ENCODE measurements around the gene BUD31.

- TF ChIP-seq ZNF507 (tag; conservative IDR thresholded peaks at IDR 0.05) (no peak), CTCF (IDR thresholded peaks at IDR 0.05 in 2 of 3, conservative IDR thresholded peaks at IDR 0.05 in 1 of 3; ENCODE audit: insufficient read depth in 2 of 3, low read depth in 1 of 3, low read length in 3 of 3) (no peak), POLR2A (conservative IDR thresholded peaks at IDR 0.05) (no peak; the same call in 1 of the 2 replicates), NRF1 (conservative IDR thresholded peaks at IDR 0.05 in 1 of 2, IDR thresholded peaks at IDR 0.05 in 1 of 2) (no peak), REST (IDR thresholded peaks at IDR 0.05; ENCODE audit: borderline replicate concordance) (no peak), REST (CRISPR knock-in tag; IDR thresholded peaks at IDR 0.05; ENCODE audit: low read depth) (no peak), NFIX (CRISPR knock-in tag; IDR thresholded peaks at IDR 0.05; ENCODE audit: low read depth) (no peak), ZBTB49 (CRISPR knock-in tag; IDR thresholded peaks at IDR 0.05; ENCODE audit: borderline replicate concordance) (no peak), HCFC1 (IDR thresholded peaks at IDR 0.05; ENCODE audit: low read depth, low read length) (no peak)
These were observed 9.2 kb upstream of the BUD31 start for GRCh38 chr7:99399597-99399996.
